Activated CD8-positive, alpha-beta memory T cell treated with anti-CD3 and anti-CD28 coated beads, Interleukin-2, amount 50 U/mL, for 24 hours (primary cell): Measurements from ENCODE around the gene ATP5PO.
"Not testable (repeated sequence)": the region's sequence is repeated elsewhere in the genome, so short reads cannot be mapped to it uniquely, and the experiment has no call there.

Experiments
- DNase-seq: peaks from one replicate; pipeline ENCODE4 v3.0.0-alpha.2; 2020; ENCODE audit errors: extremely low read depth

Gene ATP5PO

GRCh38 chr21:33940881-33941245, 25.3 kb upstream of the ATP5PO start:
- DNase-seq = no peak

DNA sequence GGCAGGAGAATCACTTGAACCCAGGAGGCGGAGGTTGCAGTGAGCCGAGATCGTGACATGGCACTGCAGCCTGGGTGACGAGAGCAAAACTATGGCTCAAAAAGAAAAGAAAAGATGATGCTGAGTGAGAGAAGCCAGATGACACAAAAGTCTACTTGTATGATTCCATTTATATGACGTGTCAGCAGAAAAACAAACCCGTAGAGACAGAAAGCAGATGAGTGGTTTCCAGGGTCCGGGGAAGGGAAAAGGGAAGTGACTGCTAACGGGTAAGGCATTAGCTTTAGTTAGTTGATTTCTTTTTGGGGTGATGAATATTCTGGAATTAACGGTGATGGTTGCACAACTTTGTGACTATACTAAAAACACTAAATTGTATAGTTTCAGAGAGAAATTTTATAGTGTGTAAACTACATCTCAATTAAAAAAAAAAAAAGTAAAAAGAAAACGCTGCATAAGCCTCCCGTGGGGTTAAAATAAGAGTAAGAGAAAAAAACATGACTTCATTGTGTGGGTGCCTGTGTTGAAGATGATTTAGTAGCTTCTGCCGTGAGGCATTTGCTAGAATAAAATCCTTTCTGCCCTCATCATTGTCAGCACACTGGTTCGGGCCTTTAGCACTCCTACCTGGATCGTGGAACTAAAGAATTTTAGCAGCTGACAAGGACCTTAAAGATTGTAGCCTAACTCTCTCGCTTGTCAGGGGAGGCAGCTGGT, 24.7 kb upstream of the ATP5PO start:
- DNase-seq = no peak

- DNase-seq = no peak
These were observed 23.6 kb upstream of the ATP5PO start for GRCh38 chr21:33939226-33939625.

GRCh38 chr21:33938381-33938780, 22.8 kb upstream of the ATP5PO start:
- no peak for DNase-seq

DNA sequence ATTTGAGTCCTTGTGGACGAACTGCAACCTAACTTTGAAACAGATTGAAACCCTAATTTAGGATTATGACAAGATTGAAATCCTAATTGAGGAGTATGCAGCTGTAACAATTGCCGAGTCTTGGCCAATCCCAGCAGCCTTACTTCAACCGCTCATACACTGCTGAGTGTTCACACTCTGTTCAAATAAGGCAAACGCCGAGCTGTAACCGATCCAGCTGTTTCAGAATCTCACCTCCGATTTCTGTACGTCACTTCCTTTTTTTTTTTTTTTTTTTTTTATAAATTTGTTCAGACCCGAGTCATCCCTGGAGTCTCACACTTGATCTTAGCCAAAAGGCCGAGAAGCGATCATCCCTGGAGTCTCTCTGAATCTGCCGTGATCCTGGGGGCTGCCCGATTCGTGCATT, 22.3 kb upstream of the ATP5PO start:
- no peak for DNase-seq

GRCh38 chr21:33937146-33937545, 21.5 kb upstream of the ATP5PO start:
- no peak for DNase-seq

DNA sequence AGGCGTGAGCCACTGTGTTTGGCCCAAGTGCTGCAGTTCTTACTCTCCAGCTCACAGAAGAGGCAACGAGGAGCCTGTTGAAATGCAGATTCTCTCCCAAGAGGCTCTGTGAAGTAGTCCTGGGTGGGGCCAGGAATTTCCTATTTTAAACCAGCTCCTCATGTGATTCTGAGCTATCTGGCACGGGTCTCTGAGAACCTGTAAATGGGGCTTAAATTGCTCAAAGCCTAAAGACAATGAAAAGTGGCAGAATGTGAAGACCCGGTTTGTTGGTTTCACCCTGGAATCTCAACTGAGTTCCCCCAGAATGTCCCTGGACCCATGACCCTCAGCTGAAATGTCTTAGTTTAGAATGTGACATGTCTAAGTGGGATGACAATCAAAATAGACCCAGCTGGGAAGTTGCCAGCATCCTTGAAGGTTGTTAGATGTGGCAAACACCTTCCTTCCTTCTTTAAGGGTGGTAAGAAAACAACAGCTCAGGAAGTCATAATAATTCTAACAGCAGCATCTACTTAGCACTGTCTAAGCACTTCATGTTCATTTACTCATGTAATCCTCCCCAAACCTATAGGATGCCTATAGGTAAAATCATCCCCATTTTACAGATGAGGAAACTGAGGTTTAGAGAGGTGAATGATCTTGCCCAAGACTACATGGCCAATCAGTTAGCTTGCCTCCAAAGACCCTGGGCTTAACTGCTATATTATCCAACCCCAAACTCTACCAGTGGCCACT, 20.9 kb upstream of the ATP5PO start:
- DNase-seq = no peak

GRCh38 chr21:33932731-33933130, 17.1 kb upstream of the ATP5PO start:
- DNase-seq = no peak

GRCh38 chr21:33931799-33932390, 16.3 kb upstream of the ATP5PO start:
- no peak for DNase-seq

GRCh38 chr21:33931052-33931798, 15.6 kb upstream of the ATP5PO start:
- DNase-seq = not testable (repeated sequence)

DNA sequence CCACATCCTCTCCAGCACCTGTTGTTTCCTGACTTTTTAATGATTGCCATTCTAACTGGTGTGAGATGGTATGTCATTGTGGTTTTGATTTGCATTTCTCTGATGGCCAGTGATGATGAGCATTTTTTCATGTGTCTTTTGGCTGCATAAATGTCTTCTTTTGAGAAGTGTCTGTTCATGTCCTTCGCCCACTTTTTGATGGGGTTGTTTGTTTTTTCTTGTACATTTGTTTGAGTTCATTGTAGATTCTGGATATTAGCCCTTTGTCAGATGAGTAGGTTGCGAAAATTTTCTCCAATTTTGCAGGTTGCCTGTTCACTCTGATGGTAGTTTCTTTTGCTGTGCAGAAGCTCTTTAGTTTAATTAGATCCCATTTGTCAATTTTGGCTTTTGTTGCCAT, 10.6 kb upstream of the ATP5PO start:
- DNase-seq = not testable (repeated sequence)

- no peak for DNase-seq
These were observed 9.1 kb upstream of the ATP5PO start for GRCh38 chr21:33924766-33925100.

DNA sequence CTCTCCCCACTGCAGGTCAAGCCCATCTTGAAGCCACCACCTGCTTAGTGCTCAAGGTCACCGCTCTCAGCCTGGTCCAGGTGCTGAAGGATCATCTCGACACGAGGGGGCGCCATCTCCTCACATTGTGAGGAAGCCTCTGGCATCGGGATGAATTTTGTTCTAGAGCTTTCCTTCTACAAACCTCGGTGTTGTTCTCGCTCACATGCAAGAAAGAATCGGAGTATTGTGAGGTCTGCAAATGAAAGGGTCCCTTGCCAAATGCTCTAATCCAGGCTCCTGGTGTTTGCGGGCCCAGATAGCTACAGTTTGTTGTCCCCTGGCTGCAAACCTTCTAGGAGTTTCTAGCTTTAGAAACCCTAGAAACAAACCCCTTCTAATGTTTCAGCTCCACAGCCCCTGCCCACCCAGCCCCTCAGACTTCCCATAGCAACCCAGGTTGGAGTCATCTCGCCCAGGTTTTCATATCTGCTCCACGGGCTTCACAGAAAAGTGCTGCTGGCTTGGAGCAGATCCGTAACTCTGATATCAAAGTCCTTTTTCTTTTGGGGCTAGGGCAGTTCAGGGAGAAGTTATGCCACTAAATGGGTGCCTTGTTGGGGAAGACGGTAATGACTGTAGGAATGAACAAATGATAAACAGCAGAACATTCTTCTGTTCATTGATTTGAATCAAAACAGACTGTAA, 8.6 kb upstream of the ATP5PO start:
- peak; percentile 75 for DNase-seq

- DNase-seq = no peak
These were observed 1.8 kb upstream of the ATP5PO start for GRCh38 chr21:33917421-33917820.

DNA sequence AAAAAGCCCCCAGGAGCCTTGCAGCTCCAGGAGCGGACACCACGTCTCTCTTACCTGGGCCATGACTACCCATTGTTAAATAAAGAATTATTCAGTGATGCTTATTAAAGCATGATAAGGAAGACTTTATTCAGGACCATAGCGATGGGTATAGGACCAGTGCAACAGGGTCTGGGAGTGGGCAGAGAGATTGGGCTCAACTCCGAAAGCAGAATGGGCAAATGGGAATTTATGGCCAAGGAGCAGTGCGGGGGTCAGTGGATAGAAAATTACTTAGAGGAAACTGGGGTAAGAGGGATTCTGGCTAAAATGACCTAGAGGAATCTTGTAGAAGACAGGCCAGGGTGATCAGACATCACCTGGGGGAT, 580 bp upstream of the ATP5PO start:
- no peak for DNase-seq

DNA sequence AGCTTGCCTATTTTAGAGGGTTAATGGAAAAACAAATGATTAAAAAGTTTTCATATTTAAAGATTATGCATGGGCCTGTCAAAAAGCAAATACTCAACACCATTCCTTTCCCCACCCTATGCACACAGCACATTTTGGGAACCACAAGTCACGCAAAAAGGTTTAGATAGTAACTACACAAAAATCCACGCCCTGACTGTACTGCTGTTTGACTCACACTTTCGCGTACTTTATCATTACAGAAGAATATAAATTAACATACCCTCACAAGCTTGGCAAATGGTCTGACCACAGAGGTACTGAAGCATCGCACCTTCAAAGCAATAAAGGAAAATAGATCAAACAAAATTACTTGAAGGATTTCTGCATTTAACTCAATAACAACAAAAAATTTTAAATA, 1.4 kb downstream of the ATP5PO start:
- DNase-seq = no peak

GRCh38 chr21:33909756-33910155, 5.8 kb downstream of the ATP5PO start:
- no peak for DNase-seq

- DNase-seq = no peak
These were observed 6.8 kb downstream of the ATP5PO start for GRCh38 chr21:33908760-33909159.

GRCh38 chr21:33904041-33904440, 11.6 kb downstream of the ATP5PO start:
- DNase-seq = no peak

DNA sequence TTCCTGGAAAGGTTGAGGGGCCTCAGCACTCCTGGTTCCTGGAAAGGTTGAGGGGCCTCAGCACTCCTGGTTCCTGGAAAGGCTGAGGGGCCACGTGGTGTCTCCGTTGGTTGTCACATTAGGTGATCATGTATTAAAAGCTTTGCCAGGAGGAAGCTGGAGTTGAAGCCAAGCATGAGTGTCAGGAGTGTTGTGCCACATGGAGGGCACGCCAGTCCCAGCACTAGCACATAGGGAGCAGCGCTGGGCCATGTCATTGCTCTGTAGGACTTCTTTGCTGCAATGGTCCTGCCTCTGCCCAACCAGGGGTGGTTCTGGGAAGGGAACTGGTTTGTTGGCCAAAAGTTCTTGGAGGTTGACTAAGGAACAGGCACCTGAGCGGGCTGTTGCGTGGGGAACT, 13.3 kb downstream of the ATP5PO start:
- no peak for DNase-seq

GRCh38 chr21:33901412-33902288, 14.0 kb downstream of the ATP5PO start:
- DNase-seq = no peak
